ENCODE data around the gene SPATA20.

Gene SPATA20
- total RNA-seq: 16.6 to 134 (median 64.6) reads per million in 17 experiments

DNA sequence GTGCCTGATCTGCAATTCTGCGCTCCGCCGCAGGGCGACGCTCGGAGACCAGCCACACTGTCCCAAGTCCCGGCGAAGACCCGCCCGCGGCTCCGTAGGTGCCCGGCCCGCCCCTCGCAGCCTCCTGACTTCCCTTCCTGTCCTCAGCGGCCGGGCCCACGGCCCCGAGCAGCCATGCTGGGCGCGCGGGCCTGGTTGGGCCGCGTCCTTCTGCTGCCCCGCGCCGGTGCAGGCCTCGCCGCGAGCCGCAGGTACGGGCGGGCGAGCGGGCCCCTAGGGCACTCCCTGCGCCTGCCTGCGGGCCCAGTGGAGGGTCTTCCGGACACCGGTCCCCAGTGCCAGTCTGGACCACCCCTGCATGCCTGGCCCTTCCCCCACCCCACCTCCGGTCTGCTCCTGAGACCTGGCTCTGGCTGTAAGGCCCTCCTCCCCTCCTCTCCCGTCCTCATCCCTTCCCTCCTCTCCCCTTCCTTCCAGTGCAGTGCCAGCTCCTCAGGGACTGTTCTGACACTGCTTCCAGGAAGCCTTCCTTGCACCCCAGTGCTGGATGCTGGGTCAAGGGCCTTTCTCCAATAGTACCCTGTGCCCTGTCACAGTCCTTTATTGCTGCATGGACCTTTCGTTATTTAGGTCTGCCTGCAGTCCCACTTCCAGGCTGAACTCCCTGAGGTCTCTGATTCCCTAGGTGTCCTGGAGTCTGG is at the start of gene SPATA20:
TSS of gene SPATA20 (plus strand) at position 140 of the 701 bp plus-strand sequence. CDS start at position 175, 35 bp downstream.
- DNase-seq: peak; percentile 97 to 98 (median 97)

GRCh38 chr17:50498021-50498874 is 48.7 kb upstream of the SPATA20 start:
- DNase-seq: no peak

- DNase-seq: no peak
Observed at GRCh38 chr17:50499270-50499669, 47.7 kb upstream of the SPATA20 start.

- no peak for DNase-seq
Observed at GRCh38 chr17:50499721-50500120, 47.3 kb upstream of the SPATA20 start.

GRCh38 chr17:50501054-50501453 is 45.9 kb upstream of the SPATA20 start:
- peak; percentile 44 to 62 (median 58) for DNase-seq

GRCh38 chr17:50502301-50502990 is 44.5 kb upstream of the SPATA20 start:
- DNase-seq: peak in 2 of 4 experiments; percentile 22 to 30

GRCh38 chr17:50505591-50506130 is 41.3 kb upstream of the SPATA20 start:
- peak in 3 of 4 experiments; percentile 33 to 47 (median 37) for DNase-seq

DNA sequence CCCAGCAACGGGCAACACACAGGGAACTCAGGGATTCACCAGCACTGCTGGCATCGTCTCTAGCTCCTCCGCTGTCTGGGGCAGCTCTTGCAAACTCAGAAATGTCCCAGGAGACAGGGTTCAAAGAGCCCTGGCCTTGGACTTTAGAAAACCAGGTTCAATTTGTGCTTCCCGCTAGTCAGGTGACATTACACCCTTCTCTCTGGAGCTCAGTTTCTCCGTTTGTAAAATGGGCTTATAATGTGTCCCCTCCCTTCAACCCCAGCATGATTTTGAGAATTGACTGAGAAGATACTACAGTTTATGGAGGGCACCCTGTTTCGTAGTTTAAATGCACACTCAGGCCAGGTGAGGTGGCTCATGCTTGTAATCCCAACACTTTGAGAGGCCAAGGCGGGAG is 40.7 kb upstream of the SPATA20 start:
- no peak for DNase-seq

DNA sequence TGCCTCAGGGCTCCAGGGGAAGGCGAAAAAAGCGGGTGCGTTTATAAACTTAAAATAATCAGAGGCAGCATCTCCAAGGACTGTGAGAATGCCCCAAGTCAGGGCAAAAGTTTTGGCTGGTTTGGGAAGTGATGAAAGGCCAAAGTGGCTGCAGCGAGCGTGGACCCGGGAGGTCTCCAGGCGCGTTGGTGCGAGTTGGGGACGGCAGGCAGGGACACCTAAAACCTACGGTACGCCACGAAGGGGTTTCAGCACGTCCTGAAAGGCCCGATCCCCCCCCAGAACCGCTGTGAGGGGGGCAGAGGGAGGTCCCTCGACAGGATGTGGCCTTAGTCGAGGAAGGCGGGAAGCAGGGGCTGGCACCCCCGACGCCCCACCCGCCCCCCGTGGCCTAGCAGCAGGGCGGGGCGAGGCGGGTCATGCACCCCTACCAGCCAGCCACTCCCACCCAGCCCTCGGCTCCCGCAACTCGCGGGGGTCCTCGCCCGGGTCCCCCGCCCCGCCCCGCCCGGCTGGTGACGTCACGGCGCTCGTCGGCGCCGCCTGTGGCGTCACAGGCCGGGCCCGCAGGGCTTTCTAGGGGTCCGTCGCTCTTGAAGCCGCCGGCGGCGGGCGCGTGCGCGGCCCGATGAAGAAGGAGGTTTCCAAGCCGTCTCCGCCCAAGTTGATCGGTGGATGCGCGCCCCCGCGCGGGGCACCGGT is 39.0 kb upstream of the SPATA20 start, which contains the start of gene MYCBPAP:
TSS of gene MYCBPAP (plus strand) at position 569 of the 702 bp plus-strand sequence. CDS start 236 bp downstream, outside the sequence.
- DNase-seq: peak; percentile 74 to 89 (median 82)

GRCh38 chr17:50508573-50509460 is 38.2 kb upstream of the SPATA20 start:
- no peak for DNase-seq

- DNase-seq: no peak
Observed at GRCh38 chr17:50511058-50511457, 35.9 kb upstream of the SPATA20 start.

GRCh38 chr17:50513495-50513894 is 33.5 kb upstream of the SPATA20 start:
- no peak for DNase-seq

DNA sequence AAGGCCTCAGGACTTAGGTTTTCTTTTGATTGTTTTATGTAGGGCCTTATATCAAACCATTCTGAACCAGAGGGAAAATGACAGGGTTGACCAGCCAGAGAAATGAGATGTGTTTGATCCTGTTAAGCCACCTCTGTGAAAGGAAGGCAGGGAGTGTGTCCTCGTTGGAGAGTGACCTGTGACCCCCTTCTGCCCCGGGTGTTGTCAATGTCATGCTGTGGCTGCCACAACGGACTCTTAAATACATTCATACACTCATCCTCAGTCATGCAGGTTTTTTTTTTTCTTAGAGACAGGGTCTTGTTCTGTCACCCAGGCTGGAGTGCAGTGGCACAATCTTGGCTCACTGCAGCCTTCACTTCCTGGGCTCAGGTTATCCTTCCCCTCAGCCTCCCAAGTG is 32.6 kb upstream of the SPATA20 start:
- DNase-seq: no peak

DNA sequence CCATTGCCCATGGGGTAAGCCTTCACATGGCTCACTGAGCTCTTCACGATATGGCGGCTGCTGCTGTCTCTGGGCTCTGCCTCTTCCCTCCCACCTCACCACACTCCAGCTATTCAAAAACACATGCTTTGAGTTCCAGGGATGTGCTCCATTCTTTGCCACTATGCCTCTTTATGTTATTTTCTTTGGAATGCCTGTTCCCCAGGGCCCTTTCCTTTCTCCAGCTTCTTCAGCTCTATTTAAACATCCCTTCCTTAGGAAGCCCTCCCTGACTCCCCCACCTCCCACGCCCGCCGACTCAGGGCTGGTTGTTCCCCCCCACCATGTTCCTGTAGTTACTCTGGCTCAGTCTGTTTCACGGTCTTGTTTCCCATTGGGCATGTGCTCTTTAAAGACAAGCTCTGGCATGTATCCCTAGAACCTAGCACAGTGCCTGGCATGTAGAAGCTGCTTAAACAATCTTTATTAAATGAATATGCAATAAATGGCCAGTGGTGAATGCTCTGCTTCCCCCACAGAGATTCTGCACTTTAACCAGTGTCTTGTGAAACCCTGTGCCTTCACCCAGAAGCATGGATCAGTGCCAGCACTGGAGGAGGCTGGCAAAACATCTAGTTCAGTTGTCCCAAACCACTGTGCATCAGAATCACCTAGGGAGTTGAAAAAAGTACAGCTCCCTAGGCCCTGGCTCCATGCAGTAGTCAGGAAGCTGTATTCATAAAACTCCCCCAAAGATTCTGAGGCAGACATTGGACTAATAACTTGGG is 31.9 kb upstream of the SPATA20 start:
- DNase-seq: peak; percentile 28 to 66 (median 62)

GRCh38 chr17:50517011-50517410 is 30.0 kb upstream of the SPATA20 start:
- no peak for DNase-seq

GRCh38 chr17:50517504-50518383 is 29.2 kb upstream of the SPATA20 start:
- DNase-seq: no peak

DNA sequence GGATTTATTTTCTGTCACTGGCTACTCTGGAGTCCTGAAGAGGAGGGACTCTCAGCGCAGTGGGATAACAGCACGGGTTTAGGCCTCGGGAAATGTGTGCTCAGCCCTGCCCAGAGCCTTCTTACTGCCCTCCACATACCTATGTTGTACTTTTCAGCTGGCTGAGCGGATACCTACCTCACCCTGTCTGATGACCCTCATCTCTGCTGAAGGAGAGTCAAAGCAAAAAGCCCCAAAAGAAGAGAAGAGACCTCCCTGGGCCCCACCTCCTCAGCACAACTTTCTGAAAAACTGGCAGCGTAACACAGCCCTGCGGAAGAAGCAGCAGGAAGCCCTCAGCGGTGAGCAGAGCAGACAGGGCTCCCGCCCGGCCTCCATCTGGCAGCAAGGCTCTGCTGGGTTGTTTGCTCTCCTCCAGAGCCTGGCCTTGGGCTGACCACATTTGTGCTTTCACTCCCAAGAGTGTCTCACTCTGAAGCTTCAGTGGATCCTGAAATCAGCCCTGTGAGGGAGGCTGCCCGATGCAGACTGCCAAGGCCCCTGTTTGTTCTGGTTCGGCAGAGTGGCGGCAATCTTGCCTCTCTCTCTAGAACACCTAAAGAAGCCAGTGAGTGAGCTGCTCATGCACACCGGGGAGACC is 28.5 kb upstream of the SPATA20 start:
- no peak for DNase-seq

DNA sequence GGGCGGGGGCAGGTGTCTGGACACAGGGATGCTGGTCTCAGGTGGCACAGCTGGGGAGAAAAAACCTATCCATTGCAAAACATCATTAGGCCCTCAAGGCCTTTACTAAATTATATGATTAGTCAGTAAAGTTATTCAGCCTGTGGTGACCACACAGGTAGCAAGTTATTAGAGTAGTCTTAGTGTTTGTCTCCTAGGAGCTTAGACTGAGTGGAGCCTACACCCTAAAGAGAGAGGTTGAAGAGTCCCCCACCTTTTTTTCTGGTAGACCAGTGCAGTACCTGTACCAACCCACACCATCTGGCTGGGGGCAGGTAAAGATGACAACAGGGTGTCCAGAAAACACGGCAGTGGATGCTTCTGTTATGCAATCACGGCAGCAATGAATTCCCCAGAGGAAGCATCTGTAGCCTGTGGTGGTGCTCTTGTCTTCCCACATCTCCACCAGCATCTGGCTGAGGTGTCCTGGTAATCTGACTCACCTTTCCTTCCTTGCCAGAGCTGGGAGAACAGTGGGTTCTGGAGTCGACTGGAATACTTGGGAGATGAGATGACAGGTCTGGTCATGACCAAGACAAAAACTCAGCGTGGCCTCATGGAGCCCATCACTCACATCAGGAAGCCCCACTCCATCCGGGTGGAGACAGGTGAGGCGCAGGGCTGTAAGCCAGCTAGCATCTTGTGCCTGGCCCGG is 27.7 kb upstream of the SPATA20 start:
- peak in 1 of 4 experiments; percentile 0 for DNase-seq
